ENCODE results near the gene ZMYND15.

GRCh38 chr17:4744999-4745969, 5.7 kb downstream of the ZMYND15 start:
- TF ChIP-seq CTCF (IDR thresholded peaks at IDR 0.05) (peak; percentile 20), EZH2 (IDR thresholded peaks at IDR 0.05) (peak; percentile 46)
